Measurements from ENCODE around the gene ZFY. TPM values are rescaled to one million over a fixed set of nuclear protein-coding genes. Genes with fewer than 3 reads are reported as not detected.
A peak's percentile ranks its signal among the peaks of the same experiment; 100 is the strongest.

Gene ZFY
- total and polyA plus RNA-seq, 2 of the 13 experiments (the other 11 are each of a cell fraction or from before 2014, with no cell fraction given): 3.3 to 17.1 TPM

GRCh38 chrY:3003846-3004245, 68.7 kb downstream of the ZFY start:
- Histone ChIP-seq H3K4me3 (replicated peaks in 1 of 3; ENCODE audit: insufficient read depth in 1 of 3, low read depth in 2 of 3, low read length in 3 of 3) (peak overlapping the region; percentile 58 to 67 (median 64); a peak in 5 of 6 replicates), H3K27me3 (ENCODE audit: control insufficient read depth in 1 of 2, insufficient read depth in 2 of 2, low read length in 2 of 2) (no peaks in the 10 kb centered on the region; a peak in 1 of 5 replicates), H3K9me3 (ENCODE audit: low read length) (no peaks in the 10 kb centered on the region), H3K36me3 (replicated peaks in 1 of 2; ENCODE audit: control insufficient read depth in 1 of 2, insufficient read depth in 2 of 2, low read length in 2 of 2) (no peaks in the 10 kb centered on the region), H4K20me1 (ENCODE audit: insufficient read depth, low read length) (no peaks in the 10 kb centered on the region), H3K4me2 (ENCODE audit: low read depth, low read length) (peak overlapping the region; percentile 71), H3K27ac (ENCODE audit: extremely low read length, insufficient read depth, low read length) (no peak overlapping the region), H3K4me1 (ENCODE audit: insufficient read depth, low read length) (peaks cover 29% of the 10 kb centered on the region), H3K9ac (ENCODE audit: insufficient read depth, low read depth, low read length) (peak overlapping the region; percentile 62; the same call in 1 of the 2 replicates), H2AFZ (ENCODE audit: low read length) (peak overlapping the region; percentile 94), H3K79me2 (ENCODE audit: insufficient read depth, low read length) (no peaks in the 10 kb centered on the region)
- no peak for FAIRE-seq
- no TSS peak for BruUV-seq (replicated peaks)
- ATAC-seq: peak; percentile 41; the same call in 2 of the 3 replicates
- intact Hi-C loops (cut with micrococcal nuclease; ENCODE audit: unreplicated experiment): no loop called here
- in situ Hi-C loops (cut with HindIII; ENCODE audit: extremely low pct_ligation_motif_present, low pct_unique_long_range_greater_than_20kb): no loop called here
- TF ChIP-seq KDM6A (CRISPR knock-in tag; IDR thresholded peaks at IDR 0.05; ENCODE audit: low read depth) (no peak), ZMYM2 (CRISPR knock-in tag; IDR thresholded peaks at IDR 0.05) (no peak), DZIP1 (CRISPR knock-in tag; IDR thresholded peaks at IDR 0.05) (no peak), NCOA5 (CRISPR knock-in tag; IDR thresholded peaks at IDR 0.05) (no peak), TFDP1 (CRISPR knock-in tag; IDR thresholded peaks at IDR 0.05; ENCODE audit: borderline replicate concordance) (no peak), TERF1 (CRISPR knock-in tag; IDR thresholded peaks at IDR 0.05) (no peak), ZNF609 (CRISPR knock-in tag; IDR thresholded peaks at IDR 0.05; ENCODE audit: borderline replicate concordance) (no peak), HNRNPL (IDR thresholded peaks at IDR 0.05; ENCODE audit: low read depth, low read length) (no peak), ZNF678 (CRISPR knock-in tag; IDR thresholded peaks at IDR 0.05) (no peak), TBX2 (CRISPR knock-in tag; IDR thresholded peaks at IDR 0.05; ENCODE audit: borderline replicate concordance) (no peak), FOXA3 (CRISPR knock-in tag; IDR thresholded peaks at IDR 0.05) (no peak), PHF8 (CRISPR knock-in tag; IDR thresholded peaks at IDR 0.05) (no peak), ERF (CRISPR knock-in tag; IDR thresholded peaks at IDR 0.05) (no peak)
- TF ChIP-seq, protein P1, sequence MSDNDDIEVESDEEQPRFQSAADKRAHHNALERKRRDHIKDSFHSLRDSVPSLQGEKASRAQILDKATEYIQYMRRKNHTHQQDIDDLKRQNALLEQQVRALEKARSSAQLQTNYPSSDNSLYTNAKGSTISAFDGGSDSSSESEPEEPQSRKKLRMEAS (IDR thresholded peaks at IDR 0.05): no peak
- 20% methylated on average over 5 of the region's 5 CpGs for WGBS (ENCODE audit: low lambda C conversion rate)
- no peak for DNase-seq (ENCODE audit: low spot score)
- ChIA-PET CTCF (ENCODE audit: low intra/inter-chr PET ratio, low total read pairs) (no interaction called here), POLR2A (no interaction called here)

Data from HepG2 (cell line).